ENCODE data around the gene B2M.

DNA sequence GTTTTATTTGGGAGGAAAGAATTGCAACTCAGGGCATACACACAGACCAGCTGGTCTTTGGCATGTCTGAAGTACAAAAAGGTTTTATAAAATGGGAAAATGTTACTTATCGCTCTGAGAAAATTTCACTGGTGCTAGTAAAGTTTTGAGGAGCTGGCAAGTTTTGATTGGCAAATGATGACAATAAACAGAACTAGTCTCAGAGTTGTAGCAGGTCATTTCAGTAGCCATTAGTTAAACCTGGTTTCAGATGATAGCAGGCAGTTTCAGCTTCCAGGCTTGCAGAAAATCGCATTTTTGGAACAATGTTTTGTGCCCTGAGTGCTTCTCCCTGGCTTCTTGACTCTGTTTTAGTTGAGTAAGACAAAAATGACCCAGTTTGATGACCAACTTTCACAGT, 10.7 kb downstream of the B2M start:
- no peak for TF ChIP-seq CTCF (IDR thresholded peaks at IDR 0.05)
- TF ChIP-seq POLR2A (IDR thresholded peaks at IDR 0.05) = no peak
- no peak for TF ChIP-seq EP300 (IDR thresholded peaks at IDR 0.05)
